Stomach (tissue), 4 donors: Measurements from ENCODE around the gene KASH5.

Experiments used
- EP300 ChIP-seq: sonication (generic); formaldehyde crosslinking; IDR thresholded peaks from one replicate; pipeline ENCODE4 v1.6.1; 2017; ENCODE audit warnings: antibody characterized with exemption
- POLR2AphosphoS5 ChIP-seq, 3 donors: sonication (generic); formaldehyde crosslinking; IDR thresholded peaks; one replicate each; pipeline ENCODE4 v1.6.1; 2016; ENCODE audit warnings: antibody characterized with exemption in 3 of 3
- TF ChIP-seq, protein P1 (sequence below), 7 experiments: fragments of 450-650 bp in 4 of 7; fragments of 200-600 bp in 3 of 7; sonication (generic) in 3 of 7; IDR thresholded peaks; one replicate each; pipeline ENCODE4 v1.5.1; 2016 to 2019; ENCODE audit warnings: antibody characterized with exemption in 7 of 7, control low read depth in 2 of 7, mild to moderate bottlenecking in 1 of 7

GRCh38 chr19:49450405-49450804 is 62.4 kb downstream of the KASH5 start:
- TF ChIP-seq, protein P1, sequence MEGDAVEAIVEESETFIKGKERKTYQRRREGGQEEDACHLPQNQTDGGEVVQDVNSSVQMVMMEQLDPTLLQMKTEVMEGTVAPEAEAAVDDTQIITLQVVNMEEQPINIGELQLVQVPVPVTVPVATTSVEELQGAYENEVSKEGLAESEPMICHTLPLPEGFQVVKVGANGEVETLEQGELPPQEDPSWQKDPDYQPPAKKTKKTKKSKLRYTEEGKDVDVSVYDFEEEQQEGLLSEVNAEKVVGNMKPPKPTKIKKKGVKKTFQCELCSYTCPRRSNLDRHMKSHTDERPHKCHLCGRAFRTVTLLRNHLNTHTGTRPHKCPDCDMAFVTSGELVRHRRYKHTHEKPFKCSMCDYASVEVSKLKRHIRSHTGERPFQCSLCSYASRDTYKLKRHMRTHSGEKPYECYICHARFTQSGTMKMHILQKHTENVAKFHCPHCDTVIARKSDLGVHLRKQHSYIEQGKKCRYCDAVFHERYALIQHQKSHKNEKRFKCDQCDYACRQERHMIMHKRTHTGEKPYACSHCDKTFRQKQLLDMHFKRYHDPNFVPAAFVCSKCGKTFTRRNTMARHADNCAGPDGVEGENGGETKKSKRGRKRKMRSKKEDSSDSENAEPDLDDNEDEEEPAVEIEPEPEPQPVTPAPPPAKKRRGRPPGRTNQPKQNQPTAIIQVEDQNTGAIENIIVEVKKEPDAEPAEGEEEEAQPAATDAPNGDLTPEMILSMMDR (IDR thresholded peaks at IDR 0.05): no peak
- TF ChIP-seq EP300 (no peak), POLR2AphosphoS5 (IDR thresholded peaks at IDR 0.05) (no peak)
